T-helper 2 cell treated with Interferon-gamma antibody and Interleukin-4, amounts not matched to agents 5 μg/mL and 100 μg/mL, for 36 hours (primary cell): ENCODE results near the gene BHLHA15.

ENCODE experiments used
- DNase-seq: peaks from one replicate; pipeline ENCODE4 v3.0.0; 2021; ENCODE audit warnings: low spot score
- H3K27ac Mint-ChIP-seq: one replicate; pipeline ENCODE4 v1.8.0; 2021; ENCODE audit warnings: mild to moderate bottlenecking, mixed read lengths
- H3K27me3 Mint-ChIP-seq: one replicate; pipeline ENCODE4 v1.8.0; 2021; ENCODE audit warnings: low read depth, mixed read lengths
- H3K36me3 Mint-ChIP-seq: one replicate; pipeline ENCODE4 v1.8.0; 2021; ENCODE audit warnings: low read depth, mixed read lengths
- H3K4me1 Mint-ChIP-seq: one replicate; pipeline ENCODE4 v1.8.0; 2021; ENCODE audit warnings: low read depth, mixed read lengths
- H3K4me3 Mint-ChIP-seq: one replicate; pipeline ENCODE4 v1.8.0; 2022; ENCODE audit warnings: mild to moderate bottlenecking, moderate library complexity, mixed read lengths
- H3K9me3 Mint-ChIP-seq: one replicate; pipeline ENCODE4 v1.8.0; 2021; ENCODE audit warnings: mixed read lengths

Gene BHLHA15

GRCh38 chr7:98194672-98195457 lies 16.4 kb upstream of the BHLHA15 start:
- Mint-ChIP-seq H3K27ac (no peak overlapping the region), H3K36me3 (peaks cover 26% of the 10 kb centered on the region), H3K27me3 (no peaks in the 10 kb centered on the region), H3K4me1 (peaks cover 3% of the 10 kb centered on the region), H3K4me3 (no peak overlapping the region), H3K9me3 (peaks cover 6% of the 10 kb centered on the region)
- DNase-seq = no peak

DNA sequence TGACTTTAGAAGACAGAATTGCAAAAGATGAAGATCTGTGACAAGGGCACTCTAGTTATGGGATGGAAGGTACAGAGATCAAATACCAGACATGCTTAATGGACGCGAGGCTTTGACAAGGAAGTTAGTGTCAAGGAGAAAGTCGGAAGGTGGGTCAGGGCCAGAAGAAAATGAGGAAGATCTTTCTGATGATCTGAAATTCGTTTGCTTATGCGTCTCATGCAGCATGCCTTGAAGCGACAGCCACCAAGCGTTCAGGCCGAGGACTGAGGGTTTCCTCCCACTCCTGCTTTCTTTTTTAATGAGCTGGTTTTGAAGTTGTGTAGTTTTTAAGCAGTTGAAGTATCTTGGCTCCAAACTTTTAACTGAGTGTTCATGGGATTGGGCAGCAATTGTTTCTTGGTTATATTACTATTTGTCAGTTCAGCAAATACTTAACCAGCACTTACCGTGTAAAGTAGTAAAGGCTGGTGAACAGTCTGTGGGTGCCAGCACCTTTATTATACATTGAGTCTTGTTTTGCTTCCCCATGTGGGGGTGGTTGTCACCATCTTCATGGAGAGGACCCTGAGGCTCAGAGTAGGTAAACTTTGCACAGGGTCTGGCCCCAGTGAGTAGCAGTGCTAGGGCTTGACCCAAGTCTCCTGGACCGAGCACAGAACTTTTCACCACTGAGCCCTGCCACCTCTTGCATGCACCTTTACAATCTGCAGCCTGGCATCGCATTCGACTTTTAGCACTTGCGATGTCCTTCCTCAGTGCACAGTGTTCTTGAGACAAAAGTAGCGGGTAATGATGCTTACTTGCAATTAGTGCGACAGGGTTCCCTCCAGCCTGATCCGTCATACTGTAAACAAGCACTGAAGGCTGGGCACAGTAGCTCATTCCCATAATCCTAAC lies 14.3 kb upstream of the BHLHA15 start:
- peaks cover 24% of the 10 kb centered on the region for H3K36me3 Mint-ChIP-seq
- H3K4me3 Mint-ChIP-seq = no peak overlapping the region
- H3K27ac Mint-ChIP-seq = no peak overlapping the region
- H3K4me1 Mint-ChIP-seq = peaks cover 16% of the 10 kb centered on the region
- H3K27me3 Mint-ChIP-seq = no peaks in the 10 kb centered on the region
- no peak for DNase-seq
- H3K9me3 Mint-ChIP-seq = peaks cover 9% of the 10 kb centered on the region

DNA sequence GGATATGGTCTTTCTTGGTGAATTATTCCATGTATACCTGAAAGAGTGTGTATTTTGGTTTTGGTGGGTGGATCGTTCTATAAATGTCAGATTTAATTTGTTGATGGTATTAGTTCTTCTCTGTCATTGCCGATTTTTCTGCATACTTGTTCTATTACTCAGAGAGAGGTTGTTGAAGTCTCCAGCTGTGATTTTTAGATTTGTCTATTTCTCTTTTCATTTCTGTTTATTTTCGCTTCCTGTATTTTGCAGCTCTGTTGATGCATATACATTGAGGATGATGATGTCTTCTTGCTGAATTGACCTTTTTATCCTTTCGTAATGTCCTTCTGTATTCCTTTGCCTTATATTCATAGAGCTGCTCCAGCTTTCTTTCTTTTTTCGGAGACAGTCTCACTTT lies 12.1 kb upstream of the BHLHA15 start:
- Mint-ChIP-seq H3K27ac (no peak overlapping the region), H3K4me3 (no peak overlapping the region), H3K36me3 (peaks cover 22% of the 10 kb centered on the region), H3K9me3 (peaks cover 9% of the 10 kb centered on the region), H3K4me1 (peaks cover 28% of the 10 kb centered on the region), H3K27me3 (no peaks in the 10 kb centered on the region)
- DNase-seq = no peak

- Mint-ChIP-seq H3K27ac (peak overlapping the region; percentile 1), H3K36me3 (peaks cover 27% of the 10 kb centered on the region), H3K4me1 (peaks cover 28% of the 10 kb centered on the region), H3K4me3 (peak overlapping the region; percentile 25), H3K9me3 (peaks cover 9% of the 10 kb centered on the region), H3K27me3 (no peaks in the 10 kb centered on the region)
- no peak for DNase-seq
Observed at GRCh38 chr7:98200364-98200763, 10.9 kb upstream of the BHLHA15 start.

DNA sequence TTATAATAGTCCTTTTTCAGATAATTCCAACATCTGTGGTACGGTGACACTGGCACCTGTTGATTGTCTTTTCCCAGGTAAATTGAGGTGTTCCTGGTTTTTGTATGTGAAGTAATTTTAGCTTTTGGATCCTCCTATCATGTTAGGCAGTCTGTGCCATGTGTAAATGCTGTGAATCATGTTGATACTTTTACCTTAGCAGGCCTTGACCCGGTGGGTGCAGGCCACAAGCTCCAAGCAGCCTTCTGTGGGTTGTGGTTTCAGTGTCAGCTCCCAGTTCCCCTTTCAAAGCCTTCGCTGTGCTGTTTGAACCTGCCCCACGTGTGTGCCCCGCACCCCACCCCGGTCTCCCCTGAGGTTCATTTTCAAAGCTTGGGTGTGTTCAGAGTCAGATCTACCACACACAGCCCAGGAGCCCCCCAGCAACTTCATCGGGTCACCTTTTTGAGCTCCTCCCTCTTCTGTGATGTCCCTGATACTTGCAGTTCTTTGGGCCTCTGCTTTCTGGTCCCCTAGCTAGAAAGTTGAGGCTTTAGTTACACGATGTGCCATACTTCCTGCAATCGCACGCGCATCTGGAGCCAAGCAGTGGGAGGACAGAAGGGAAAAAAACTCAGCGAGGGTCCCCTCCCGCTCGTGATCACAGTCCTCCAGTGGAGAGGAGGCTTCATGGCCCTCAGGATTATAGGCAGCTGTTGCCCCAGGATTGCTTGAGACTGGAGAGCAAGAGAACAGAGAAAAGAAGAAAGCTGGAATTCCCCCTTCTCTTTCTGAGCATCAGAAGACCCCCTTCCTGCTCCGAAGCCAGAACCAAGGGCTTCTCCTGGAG lies 8.7 kb upstream of the BHLHA15 start:
- peak overlapping the region; percentile 80 for H3K27ac Mint-ChIP-seq
- H3K36me3 Mint-ChIP-seq = peaks cover 38% of the 10 kb centered on the region
- H3K4me3 Mint-ChIP-seq = peak overlapping the region; percentile 75
- peaks cover 9% of the 10 kb centered on the region for H3K9me3 Mint-ChIP-seq
- peak; percentile 73 for DNase-seq
- peaks cover 28% of the 10 kb centered on the region for H3K4me1 Mint-ChIP-seq
- no peaks in the 10 kb centered on the region for H3K27me3 Mint-ChIP-seq

DNA sequence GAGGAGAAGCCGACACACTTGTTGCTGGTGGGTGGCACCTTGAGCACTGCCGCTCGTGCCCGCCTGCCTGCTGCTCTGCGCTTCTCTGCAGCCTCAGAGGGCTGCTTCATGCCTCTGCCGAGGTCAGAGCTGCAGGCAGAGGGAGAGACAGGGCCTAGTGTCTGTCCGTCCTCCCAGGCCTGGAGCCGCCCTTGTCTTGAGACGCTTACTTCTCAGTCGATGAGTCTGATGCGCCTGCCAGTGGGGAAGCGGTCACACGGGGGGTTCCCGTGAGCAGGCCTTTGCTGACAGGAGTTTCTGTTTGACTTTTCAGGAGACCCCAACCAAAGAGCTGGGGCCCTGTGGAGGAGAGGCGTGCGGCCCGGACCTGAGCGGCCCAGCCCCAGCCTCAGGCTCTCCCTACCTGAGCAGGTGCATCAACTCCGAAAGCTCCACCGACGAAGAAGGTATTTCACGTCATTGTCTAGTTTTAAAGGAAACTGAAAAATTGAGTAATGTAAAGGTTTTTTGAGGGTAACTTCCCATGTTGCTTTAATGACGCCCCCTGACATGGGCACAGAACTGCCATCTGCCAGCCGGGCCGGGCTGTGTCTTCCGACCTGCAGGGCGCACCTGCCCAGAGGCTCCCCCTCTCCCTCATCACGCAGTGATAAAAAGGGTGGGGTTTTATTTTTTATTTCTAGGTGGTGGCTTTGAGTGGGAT lies 7.8 kb upstream of the BHLHA15 start:
- H3K36me3 Mint-ChIP-seq = peaks cover 34% of the 10 kb centered on the region
- H3K27ac Mint-ChIP-seq = no peak overlapping the region
- no peak overlapping the region for H3K4me3 Mint-ChIP-seq
- DNase-seq = no peak
- no peaks in the 10 kb centered on the region for H3K27me3 Mint-ChIP-seq
- H3K9me3 Mint-ChIP-seq = peaks cover 9% of the 10 kb centered on the region
- H3K4me1 Mint-ChIP-seq = peaks cover 28% of the 10 kb centered on the region

DNA sequence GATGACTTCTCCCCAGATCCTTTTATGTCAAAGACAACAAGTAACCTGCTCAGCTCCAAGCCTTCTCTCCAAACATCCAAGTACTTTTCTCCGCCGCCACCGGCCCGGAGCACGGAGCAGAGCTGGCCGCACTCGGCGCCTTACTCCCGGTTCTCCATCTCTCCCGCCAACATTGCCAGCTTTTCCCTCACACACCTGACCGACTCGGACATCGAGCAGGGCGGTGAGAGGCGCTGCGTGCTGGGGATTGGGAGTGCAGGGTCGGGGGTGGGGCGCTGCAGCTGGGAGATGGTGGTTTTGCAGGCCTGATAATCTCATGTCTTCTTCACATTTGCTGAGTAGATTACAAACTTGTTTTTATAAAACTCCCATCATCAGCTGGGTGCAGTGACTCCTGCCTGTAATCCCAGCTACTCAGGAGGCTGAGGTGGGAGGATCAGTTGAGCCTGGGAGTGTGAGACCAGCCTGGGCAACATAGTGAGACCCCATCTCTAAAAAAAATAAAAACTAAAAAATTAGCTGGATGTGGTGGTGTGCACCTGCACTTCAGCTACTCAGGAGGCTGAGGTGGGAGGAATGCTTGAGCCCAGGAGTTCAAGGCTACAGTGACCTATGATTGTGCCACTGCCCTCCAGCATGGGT lies 7.2 kb upstream of the BHLHA15 start:
- Mint-ChIP-seq H3K9me3 (peaks cover 6% of the 10 kb centered on the region), H3K4me3 (no peak overlapping the region), H3K36me3 (peaks cover 32% of the 10 kb centered on the region), H3K27me3 (no peaks in the 10 kb centered on the region), H3K27ac (no peak overlapping the region), H3K4me1 (peaks cover 28% of the 10 kb centered on the region)
- no peak for DNase-seq

GRCh38 chr7:98204670-98205069 lies 6.6 kb upstream of the BHLHA15 start:
- Mint-ChIP-seq H3K4me3 (no peak overlapping the region), H3K9me3 (peaks cover 3% of the 10 kb centered on the region), H3K4me1 (peaks cover 28% of the 10 kb centered on the region), H3K27ac (no peak overlapping the region), H3K27me3 (no peaks in the 10 kb centered on the region), H3K36me3 (peaks cover 29% of the 10 kb centered on the region)
- no peak for DNase-seq

DNA sequence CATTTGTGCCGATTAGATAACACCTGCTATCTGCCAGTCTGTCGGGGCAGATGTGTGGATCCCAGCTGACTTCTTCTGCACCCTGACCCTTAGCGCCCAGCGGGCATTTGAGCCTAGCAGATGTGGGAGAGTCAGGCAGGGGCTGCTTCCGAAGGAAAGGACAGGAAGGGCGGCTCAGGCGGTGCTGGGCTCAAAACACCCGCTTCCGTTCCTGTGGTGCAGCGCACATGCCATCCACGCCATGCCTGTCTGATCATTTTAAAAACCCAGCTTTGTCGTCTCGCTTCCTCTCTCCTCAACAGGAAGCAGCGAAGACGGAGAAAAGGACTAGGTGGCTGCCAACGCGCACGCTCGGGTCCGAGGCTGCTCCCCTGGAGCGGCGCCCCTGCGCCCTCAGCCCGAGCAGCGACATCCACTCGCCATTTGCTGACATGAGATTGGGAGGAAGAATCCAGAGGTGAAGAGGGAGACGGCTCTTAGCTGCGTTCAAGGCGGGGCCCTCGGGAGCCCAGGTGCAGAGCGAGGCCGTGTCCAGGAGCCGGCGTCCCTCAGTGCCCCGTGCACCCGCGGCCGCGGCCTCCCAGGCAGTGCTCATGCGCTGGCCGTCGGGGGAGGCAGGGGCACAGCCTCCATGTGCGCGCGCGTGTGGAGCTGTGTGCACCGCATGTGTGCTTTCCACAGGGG lies 5.9 kb upstream of the BHLHA15 start:
- no peaks in the 10 kb centered on the region for H3K27me3 Mint-ChIP-seq
- peaks cover 25% of the 10 kb centered on the region for H3K36me3 Mint-ChIP-seq
- peaks cover 23% of the 10 kb centered on the region for H3K4me1 Mint-ChIP-seq
- H3K4me3 Mint-ChIP-seq = no peak overlapping the region
- peak overlapping the region; percentile 24 for H3K27ac Mint-ChIP-seq
- no peak for DNase-seq
- no peaks in the 10 kb centered on the region for H3K9me3 Mint-ChIP-seq

GRCh38 chr7:98206451-98207330 lies 4.5 kb upstream of the BHLHA15 start:
- DNase-seq = no peak
- no peaks in the 10 kb centered on the region for H3K9me3 Mint-ChIP-seq
- H3K4me3 Mint-ChIP-seq = no peak overlapping the region
- H3K27me3 Mint-ChIP-seq = no peaks in the 10 kb centered on the region
- H3K36me3 Mint-ChIP-seq = peaks cover 25% of the 10 kb centered on the region
- peaks cover 14% of the 10 kb centered on the region for H3K4me1 Mint-ChIP-seq
- H3K27ac Mint-ChIP-seq = no peak overlapping the region

GRCh38 chr7:98209166-98209920 lies 1.9 kb upstream of the BHLHA15 start:
- H3K4me1 Mint-ChIP-seq = no peaks in the 10 kb centered on the region
- H3K27ac Mint-ChIP-seq = no peak overlapping the region
- peak overlapping the region; percentile 51 for H3K4me3 Mint-ChIP-seq
- no peaks in the 10 kb centered on the region for H3K9me3 Mint-ChIP-seq
- no peak for DNase-seq
- peaks cover 17% of the 10 kb centered on the region for H3K36me3 Mint-ChIP-seq
- no peaks in the 10 kb centered on the region for H3K27me3 Mint-ChIP-seq
